ENCODE measurements around the gene RAPGEF4. TPM values are rescaled to one million over a fixed set of nuclear protein-coding genes. Genes with fewer than 3 reads are reported as not detected.

The RAPGEF4 gene
- total and polyA plus RNA-seq, 2 of the 4 experiments (the other 2 are of a cell fraction), result 1.7 to 3.2 TPM

GRCh38 chr2:172836827-172837226 lies 101.2 kb downstream of the RAPGEF4 start:
- Histone ChIP-seq H2AK9ac (replicated peaks; ENCODE audit: low read depth, low read length, poor library complexity) (no peak overlapping the region), H3K4ac (ENCODE audit: low read depth, low read length) (peak overlapping the region; percentile 84; the same call in 1 of the 2 replicates), H4K8ac (ENCODE audit: low read depth in 2 of 2, low read length in 2 of 2) (peak overlapping the region; percentile 16 to 91; a peak in 3 of 4 replicates), H2AFZ (replicated peaks; ENCODE audit: low read length, poor library complexity) (no peak overlapping the region), H3K9ac (ENCODE audit: low read depth, low read length) (no peak overlapping the region), H4K5ac (ENCODE audit: low read depth, low read length) (no peak overlapping the region), H3K27ac (ENCODE audit: insufficient read depth, low read length) (no peak overlapping the region), H2BK120ac (ENCODE audit: low read depth, low read length) (peak overlapping the region; percentile 95; the same call in 1 of the 2 replicates), H4K20me1 (ENCODE audit: insufficient read depth, low read length) (no peaks in the 10 kb centered on the region), H3K36me3 (ENCODE audit: control insufficient read depth, insufficient read depth, low read length) (no peaks in the 10 kb centered on the region), H3K4me3 (ENCODE audit: insufficient read depth, low read depth, low read length) (no peak overlapping the region), H3K4me1 (ENCODE audit: control insufficient read depth, insufficient read depth, low read length) (peaks cover 5% of the 10 kb centered on the region), H4K91ac (ENCODE audit: insufficient read depth, low read depth, low read length) (no peak overlapping the region), H3K9me3 (ENCODE audit: control insufficient read depth, insufficient read depth, low read length) (no peaks in the 10 kb centered on the region), H2BK5ac (ENCODE audit: low read depth, low read length, poor library complexity, severe bottlenecking) (peak overlapping the region; percentile 22), H2BK20ac (ENCODE audit: low read depth, low read length) (peak overlapping the region; percentile 38; the same call in 1 of the 2 replicates), H3K4me2 (ENCODE audit: low read depth, low read length) (no peak overlapping the region; the same call in 1 of the 2 replicates), H3K27me3 (ENCODE audit: control insufficient read depth, insufficient read depth, low read length) (no peaks in the 10 kb centered on the region), H3K23ac (ENCODE audit: low read depth, low read length) (no peak overlapping the region; the same call in 1 of the 2 replicates), H2AK5ac (ENCODE audit: low read depth, low read length) (0 out of 2 replicates have a peak overlapping the region, but pooled peaks have one; percentile 1), H3K14ac (replicated peaks; ENCODE audit: low read depth, low read length) (no peak overlapping the region; the same call in 1 of the 2 replicates), H2BK15ac (ENCODE audit: low read depth, low read length) (0 out of 3 replicates have a peak overlapping the region, but pooled peaks have one; percentile 36), H3K9me1 (ENCODE audit: insufficient read depth, low read length) (peaks cover 5% of the 10 kb centered on the region), H3K56ac (ENCODE audit: extremely low read depth, insufficient read depth, low read length) (no peak overlapping the region), H3K79me1 (ENCODE audit: low read depth in 1 of 2, low read length in 2 of 2) (no peaks in the 10 kb centered on the region), H3K18ac (ENCODE audit: low read depth, low read length) (peak overlapping the region; percentile 19; the same call in 1 of the 2 replicates)
- CTCF ChIA-PET, result interaction anchor here (0.8 to 1.3 kb wide), 3 partner anchors 10 to 373 kb away, joined by 3 read pairs; no protein-coding TSS in a partner anchor
- intact Hi-C loops (cut with micrococcal nuclease), result no loop called here
- POLR2A ChIA-PET (ENCODE audit: unreplicated experiment), result no interaction called here
- in situ Hi-C loops (cut with MboI; ENCODE audit: low sequenced_read_pairs), result no loop called here
- TF ChIP-seq MXI1 (IDR thresholded peaks at IDR 0.05; ENCODE audit: borderline replicate concordance, low read depth, low read length) (no peak), BHLHE40 (IDR thresholded peaks at IDR 0.05; ENCODE audit: low read depth, low read length) (no peak), RAD21 (IDR thresholded peaks at IDR 0.05; ENCODE audit: low read length) (no peak), POLR2A (IDR thresholded peaks at IDR 0.05; ENCODE audit: low read depth, low read length) (no peak), MAFK (IDR thresholded peaks at IDR 0.05; ENCODE audit: low read depth, low read length) (no peak), RCOR1 (IDR thresholded peaks at IDR 0.05; ENCODE audit: insufficient replicate concordance, low read length) (no peak), RFX5 (IDR thresholded peaks at IDR 0.05; ENCODE audit: low read depth, low read length) (no peak), CTCF (conservative IDR thresholded peaks at IDR 0.05; ENCODE audit: low read depth, low read length) (no peak), NFE2L2 (IDR thresholded peaks at IDR 0.05; ENCODE audit: low read depth, low read length) (no peak), CHD1 (IDR thresholded peaks at IDR 0.05; ENCODE audit: low read depth, low read length) (no peak), SMC3 (IDR thresholded peaks at IDR 0.05; ENCODE audit: low read depth, low read length) (no peak), FOS (IDR thresholded peaks at IDR 0.05; ENCODE audit: low read depth, low read length) (no peak)
- dilution Hi-C loops (cut with HindIII; ENCODE audit: low sequenced_read_pairs, unreplicated experiment), result no loop called here
- no TSS peak for BruUV-seq (replicated peaks)
- peak; percentile 35 for DNase-seq
- peak; percentile 29; the same call in 1 of the 2 replicates for ATAC-seq (ENCODE audit: low read depth)

All from IMR-90 (cell line).